Caki2 (cell line): ENCODE measurements around the gene MYH14. TPM values are rescaled to one million over a fixed set of nuclear protein-coding genes. Genes with fewer than 3 reads are reported as not detected.
"Not testable (repeated sequence)": the region's sequence is repeated elsewhere in the genome, so short reads cannot be mapped to it uniquely, and the experiment has no call there.

ENCODE experiments used
- DNase-seq: peaks from one replicate; pipeline ENCODE4 v3.0.0-alpha.2; 2015; ENCODE audit warnings: low read depth
- in situ Hi-C: cut with HindIII; loops from 2 replicates; pipeline ENCODE4 v1.10.0; 2016; ENCODE audit warnings: low sequenced_read_pairs, low pct_unique_long_range_greater_than_20kb, mixed read lengths
- total RNA-seq: library from RNA; depleted of rRNA; stranded (reverse); fragments of >200 nt; shearing (Covaris generic); gene quantifications from 2 replicates; pipeline ENCODE4 v1.2.3, GENCODE V29; 2014; ENCODE audit warnings: low replicate concordance

The MYH14 gene
- total RNA-seq, 1 experiment from 2014 or later, result 21.7 TPM

DNA sequence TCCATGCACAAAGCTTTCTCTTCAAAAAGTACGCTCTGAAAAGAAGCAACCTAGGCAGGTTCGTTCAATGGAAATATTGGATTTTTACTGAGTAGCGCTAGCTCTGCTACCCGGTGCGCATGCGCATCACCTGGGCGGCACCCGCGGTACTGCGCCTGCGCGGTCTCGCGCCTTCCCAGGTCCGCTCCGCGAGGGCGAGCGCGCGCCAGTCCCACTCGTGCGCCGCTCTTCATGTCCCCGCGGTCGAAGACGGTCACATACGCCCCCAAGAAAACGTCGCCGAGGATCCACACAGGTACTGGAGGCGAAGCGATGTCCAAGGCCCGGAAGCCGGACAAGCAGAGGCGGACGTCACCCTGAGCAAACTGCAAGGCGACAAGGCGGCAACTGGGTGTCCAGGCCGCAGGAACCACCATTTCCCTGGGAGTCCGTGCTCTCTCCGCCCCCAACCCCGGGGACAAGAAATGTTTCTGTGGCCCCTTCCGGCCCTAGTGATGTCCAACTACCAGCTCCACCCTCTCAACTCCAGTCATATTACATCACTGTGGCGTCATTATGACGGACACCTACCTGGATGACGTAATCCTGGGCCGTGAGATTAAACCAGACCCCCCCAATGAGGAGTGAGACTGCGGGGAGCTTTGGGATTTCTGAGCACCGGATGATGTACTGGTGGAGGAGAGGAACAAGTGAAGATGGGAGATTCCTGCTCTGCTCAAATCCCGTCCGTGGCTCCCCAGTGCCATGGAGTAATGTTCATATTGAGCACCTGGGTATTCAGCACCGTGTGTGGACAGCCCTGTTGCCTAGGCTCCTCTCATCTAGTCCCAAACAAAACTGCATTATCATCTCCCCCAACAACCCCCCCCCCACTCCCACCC, 130.6 kb downstream of the MYH14 start:
- peak; percentile 92 for DNase-seq
- in situ Hi-C loops, result no loop called here

DNA sequence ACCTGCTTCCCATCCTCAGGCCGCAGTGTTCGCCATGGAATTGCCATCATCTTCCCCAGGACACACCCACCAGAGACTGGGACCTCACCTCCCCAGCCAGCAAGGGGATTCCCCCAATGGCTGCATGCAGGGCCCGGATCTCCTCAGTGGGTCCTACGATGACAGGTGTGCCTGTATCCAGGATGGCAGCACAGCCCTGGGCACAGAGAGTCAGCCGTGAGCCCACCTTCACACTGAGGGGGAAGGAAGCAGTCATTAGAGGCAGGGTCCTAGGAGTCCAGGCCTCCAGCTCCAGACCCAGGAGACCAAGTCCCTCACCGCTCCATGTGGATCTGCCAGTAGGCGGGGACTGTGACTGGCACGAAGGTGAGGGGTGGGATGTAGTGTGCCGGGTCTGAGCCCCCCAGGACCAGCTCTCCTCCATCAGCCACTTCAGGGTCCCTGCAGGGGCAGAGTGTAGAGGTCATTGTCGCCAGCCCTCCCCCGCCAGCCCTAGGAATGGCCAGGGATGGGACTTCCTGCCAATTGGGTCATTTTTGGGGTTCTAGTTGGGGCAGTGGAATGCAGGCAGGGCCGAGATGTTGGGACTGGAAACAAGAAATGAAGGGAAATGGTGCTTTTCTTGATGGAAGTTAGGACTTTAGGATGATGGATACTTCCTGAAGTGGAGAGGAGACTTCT, 131.5 kb downstream of the MYH14 start:
- no peak for DNase-seq
- in situ Hi-C loops, result no loop called here

DNA sequence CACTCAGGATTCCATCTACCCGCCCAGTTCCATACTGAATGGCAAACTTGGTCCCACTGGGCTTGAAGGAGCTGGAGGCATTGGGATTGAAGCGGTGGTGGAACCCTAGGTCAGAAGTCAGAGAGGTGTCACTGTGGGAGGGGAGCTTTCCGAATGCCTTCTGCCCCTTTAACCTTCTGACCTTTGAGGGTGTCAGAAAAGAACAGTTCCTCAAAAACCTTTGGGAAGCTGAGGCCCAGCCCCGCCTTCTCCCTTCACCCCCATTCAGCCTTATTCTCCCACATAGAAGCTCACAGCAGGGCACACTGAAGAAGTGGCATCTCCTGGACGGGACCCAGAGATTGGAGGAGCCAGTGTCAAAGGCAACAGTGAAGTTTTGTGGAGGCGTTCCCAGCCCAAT, 133.6 kb downstream of the MYH14 start:
- in situ Hi-C loops, DNase-seq: not testable (repeated sequence)

DNA sequence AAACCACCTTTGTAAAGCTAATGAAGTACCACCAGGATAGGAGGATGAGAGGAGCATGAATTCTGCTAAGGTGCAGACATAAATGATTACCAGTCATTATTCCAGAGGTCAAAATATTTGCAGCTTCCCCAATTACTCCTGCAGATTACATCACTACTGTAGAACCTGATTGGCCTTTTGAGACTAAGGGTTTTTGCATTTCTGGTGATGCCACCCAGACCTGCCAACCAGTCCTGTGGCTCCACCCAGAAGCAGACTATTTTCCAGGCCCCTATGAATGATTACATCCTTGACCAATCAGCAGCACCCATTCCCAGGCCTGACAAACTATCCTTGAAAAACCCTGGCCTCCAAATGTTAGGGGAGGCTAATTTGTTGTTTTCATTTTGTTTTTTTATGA, 136.9 kb downstream of the MYH14 start:
- in situ Hi-C loops, result no loop called here

DNA sequence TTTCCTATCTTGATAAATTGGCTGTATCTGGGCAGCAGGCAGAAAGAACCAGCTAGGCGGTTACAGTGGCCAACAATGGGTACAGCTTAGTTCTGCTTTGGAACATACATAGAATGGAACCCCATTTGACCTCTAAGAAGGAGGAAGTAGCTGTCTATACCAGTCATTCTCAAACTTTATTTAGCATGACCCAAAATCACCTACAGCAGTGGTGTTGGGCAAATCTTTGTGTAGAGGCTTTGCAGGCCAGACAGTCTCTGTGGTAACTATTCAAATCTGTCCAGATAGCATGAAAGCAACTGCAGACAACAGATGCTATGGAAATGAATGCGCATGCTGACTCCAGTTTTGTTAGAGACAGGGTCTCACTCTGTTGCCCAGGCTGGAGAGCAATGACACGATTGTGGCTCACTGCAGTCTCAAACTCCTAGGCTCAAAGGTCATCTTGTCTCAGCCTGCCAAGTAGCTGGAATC, 137.7 kb downstream of the MYH14 start:
- no peak for DNase-seq
- in situ Hi-C loops, result no loop called here

More for the DNA sequence above, 136.9 kb downstream of the MYH14 start:
- no peak for DNase-seq

DNA sequence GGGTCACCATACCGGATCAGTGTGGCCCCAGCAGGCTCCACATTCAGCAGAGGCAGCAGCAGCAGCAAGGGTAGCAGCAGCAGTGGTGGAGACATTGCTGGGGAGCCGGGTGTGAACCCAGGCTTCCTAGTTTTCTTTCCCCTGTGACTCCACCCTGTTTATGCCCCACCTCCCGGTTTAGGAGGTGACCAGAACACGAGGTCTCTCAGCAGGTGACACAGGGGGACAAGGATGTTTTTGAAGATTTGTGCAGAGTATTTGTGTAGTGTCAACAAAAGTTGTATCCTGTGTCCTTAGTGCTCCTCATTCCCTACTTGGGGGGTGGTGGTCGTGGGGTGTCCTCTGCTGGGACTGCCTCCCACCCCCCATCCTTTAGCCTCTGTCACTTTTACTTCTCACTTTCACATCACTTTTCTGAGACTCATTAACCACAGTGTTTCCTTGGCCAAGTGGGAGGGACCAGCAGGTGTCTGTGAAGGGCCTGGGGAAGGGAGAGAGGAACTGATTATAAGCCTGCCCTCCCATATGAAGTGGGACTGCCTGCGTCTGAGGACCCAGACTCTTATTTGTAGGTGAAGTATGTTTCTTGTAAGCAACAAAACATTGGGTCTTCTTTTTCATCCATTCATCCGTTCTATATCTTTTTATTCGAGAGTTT, 141.4 kb downstream of the MYH14 start:
- in situ Hi-C loops, result no loop called here
- no peak for DNase-seq

DNA sequence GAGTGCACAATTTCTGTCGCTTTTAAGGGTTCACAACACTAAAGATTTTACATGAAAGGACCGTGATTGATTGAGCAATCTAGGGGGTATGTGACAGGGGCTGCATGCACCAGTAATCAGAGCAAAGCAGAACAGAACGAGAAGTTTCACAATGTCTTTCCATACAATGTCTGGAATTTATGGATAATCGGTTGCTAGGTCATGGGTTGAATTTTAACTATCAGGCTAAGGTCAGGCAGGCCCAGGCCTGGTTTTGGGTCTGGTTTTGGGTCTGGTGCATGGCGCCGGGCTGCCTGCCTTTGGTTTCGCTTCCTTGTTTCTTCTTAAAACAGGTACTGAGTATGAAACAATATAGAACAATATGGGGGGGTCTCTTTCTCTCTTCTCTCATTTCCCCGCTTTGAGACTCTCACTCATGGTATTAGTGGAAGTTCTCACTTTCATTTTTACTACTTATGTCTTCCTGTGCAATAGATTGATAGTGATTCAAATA, 143.7 kb downstream of the MYH14 start:
- in situ Hi-C loops, result not testable (repeated sequence)
- DNase-seq, result peak; percentile 21

DNA sequence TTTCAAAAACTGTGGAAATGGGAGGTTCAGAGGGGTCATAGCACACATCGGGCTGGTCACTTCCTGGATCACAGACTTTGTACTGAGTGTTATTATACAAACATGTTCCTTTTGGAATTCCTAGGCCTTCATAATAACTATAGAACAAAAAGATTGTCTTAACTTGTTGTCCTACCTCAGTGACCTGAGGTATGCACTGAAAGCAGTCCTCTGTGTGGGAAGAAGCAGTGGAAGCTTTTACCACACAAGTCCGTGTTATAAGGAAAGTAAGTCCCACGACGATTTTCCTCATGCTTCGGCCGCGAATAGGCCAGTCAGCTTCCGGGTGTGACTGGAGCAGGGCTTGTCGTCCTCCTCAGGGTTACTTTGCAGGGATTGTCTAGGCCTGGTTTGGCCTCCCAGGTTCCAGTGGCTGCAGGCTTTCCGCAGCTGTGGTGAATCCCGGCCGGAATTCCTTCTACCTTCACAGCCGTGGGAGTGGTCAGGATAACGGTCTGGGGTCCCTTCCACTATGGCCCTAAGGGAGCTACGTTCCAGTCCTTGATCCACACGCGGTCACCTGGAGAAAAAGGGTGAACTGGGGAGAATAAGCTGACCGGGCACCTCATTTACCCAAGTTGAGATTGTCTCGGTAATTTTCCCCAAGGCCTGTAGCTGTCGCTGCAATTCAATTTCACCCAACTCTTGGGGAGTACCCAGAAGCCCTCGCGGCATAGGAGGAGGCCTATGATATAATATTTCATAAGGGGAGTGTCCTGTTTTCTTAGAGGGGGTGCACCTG, 146.0 kb downstream of the MYH14 start:
- in situ Hi-C loops, result no loop called here

DNA sequence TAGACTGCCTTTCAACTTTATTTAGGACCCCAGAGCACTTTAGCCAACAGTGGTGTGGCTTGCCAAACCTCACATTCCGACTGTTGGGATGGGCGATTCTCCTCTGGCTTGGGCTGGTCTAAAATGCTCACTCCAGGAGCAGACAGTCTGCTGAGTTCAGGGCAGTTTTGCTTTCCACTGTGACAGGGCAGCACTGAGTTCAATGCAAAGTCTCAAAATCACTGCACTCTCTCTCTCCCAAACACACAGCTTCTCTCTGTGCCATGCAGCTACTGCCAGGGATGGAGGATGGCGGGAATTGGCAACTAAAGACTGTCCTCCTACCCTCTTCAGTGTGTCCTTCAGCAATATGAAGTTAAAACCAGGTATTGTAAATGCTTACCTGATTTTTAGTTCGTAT, 148.8 kb downstream of the MYH14 start:
- in situ Hi-C loops, result no loop called here

More for the DNA sequence above, 146.0 kb downstream of the MYH14 start:
- no peak for DNase-seq

DNA sequence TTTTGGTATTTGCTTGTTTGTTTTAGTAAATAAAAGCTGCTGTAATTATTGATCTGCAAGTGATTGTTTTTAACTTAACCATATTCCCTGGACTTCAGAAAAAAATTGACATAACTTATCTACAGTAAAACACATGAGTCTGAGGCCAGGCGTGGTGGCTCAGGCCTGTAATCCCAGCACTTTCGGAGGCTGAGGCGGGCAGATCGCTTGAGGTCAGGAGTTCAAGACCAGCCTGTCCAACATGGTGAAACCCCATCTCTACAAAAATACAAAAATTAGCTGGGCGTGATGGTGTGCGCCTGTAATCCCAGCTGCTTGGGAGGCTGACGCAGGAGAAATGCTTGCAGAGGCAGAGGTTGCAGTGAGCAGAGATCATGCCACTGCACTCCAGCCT, 150.1 kb downstream of the MYH14 start:
- in situ Hi-C loops, result not testable (repeated sequence)

More for the DNA sequence above, 148.8 kb downstream of the MYH14 start:
- no peak for DNase-seq

DNA sequence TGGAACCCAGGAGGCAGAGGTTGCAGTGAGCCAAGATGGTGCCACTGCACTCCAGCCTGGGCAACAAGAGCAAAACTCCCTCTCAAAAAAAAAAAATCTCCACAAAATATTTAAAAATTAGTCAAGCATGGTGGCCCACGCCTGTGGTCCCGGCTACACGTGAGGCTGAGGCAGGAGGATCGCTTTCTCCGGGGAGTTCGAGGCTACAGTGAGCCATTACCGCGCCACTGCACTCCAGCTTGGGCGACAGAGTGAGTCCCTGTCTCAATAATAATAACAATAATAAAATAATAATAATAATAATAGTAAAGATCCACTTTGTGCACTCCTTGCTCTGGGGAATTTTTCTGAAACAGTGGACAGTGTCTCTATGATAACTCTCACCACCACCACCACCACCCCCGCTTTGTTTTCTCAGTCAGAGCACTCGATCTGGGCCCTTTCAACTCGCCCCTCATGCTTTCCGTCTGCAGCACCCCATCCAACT, 153.3 kb downstream of the MYH14 start:
- DNase-seq, result no peak
- in situ Hi-C loops, result no loop called here

More for the DNA sequence above, 150.1 kb downstream of the MYH14 start:
- DNase-seq, result not testable (repeated sequence)

DNA sequence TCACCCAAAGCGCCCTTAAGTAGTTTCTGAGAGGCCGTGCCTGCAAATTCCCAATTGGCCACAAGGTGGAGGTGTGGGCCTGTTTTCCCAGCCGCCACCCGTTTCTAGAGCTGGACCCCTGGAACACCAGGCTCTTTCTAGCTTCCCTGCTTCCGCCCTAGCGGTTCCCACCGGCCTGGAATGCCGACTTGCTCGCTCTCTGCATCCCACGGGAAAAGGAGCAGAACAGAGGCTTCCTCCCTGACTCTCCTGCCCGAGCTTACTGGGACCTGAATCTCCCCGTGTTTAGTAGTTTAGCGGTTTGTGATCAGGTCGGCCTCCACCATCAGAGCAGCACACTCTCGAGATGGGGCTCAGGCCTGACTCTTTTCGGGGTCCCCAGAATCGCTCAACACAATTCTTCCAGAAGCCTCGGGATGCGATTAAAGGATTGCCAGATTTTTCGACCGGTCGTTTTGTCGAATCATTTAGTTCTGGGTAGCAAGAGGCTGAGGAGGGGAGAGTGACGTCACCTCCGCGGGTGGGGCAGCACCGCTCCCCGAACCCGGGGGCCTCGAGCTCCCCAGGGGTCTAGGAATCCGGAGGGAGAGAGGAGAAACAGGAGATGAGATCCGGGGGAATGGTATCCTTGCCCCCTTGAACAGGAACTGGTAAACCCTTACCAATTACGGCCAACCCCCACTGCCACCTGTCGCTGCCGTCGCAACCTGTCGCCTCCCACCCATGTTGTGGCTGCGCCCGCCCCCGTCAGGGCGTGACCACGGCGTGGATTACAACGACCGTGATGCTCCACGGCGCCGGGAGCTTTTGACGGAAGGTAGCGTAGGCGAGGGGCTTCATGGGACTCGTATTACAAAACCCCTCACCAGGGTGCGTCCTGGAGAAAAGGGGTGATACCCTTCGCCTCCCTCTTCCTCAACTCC, 154.0 kb downstream of the MYH14 start:
- in situ Hi-C loops, result no loop called here
- DNase-seq, result peak; percentile 63

DNA sequence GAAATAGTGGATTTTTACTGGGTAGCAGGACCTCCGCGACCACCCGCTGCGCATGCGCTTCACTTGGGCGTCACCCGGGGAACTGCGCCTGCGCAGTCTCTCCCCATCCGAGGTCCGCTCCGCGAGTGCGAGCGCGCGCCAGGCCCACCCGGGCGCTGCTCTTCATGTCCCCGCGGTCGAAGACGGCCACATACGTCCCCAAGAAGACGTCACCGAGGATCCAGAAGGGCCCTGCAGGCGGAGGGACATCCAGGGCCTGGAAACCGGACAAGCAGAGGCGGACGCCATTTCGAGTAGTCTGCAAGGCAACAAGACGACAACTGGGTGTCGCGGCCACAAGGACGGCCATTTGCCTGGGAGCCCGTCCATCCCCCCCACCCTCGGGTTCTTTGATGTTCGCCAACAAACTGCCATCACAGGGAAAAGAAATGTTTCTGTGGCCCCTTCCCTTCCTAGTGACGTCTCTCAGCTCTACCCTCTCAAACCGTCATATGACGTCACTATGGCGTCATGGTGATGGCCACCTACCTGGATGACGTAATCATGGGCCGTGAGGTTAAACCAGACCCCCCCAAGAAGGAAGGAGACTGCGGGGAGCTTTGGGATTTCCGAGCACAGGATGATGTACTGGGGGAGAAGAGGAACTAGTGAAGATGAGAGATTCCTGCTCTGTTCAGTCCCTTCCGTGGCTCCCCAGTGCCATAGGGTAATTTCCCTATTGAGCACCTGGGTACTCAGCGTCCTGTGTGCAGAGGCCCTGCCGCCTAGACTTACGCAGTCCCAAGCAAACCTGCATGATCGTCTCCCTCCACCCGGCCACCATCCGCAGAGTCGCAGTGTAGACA, 155.3 kb downstream of the MYH14 start:
- DNase-seq, result no peak
- in situ Hi-C loops, result no loop called here

DNA sequence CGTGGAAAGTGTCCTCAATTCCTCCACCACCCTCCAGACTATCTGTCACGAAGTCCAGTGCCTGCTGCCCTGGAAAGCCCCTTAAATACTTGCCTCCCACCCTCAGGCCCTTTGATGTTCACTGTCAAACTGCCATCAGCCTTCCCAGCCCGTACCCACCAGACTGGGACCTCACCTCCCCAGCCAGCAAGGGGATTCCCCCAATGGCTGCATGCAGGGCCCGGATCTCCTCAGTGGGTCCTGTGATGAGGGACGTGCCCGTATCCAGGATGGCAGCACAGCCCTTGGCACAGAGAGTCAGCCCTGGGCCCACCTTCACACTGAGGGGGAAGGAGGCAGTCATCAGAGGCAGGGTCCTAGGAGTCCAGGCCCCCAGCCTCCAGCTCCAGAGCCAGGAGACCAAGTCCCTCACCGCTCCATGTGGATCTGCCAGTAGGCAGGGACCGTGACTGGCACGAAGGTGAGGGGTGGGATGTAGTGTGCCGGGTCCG, 156.0 kb downstream of the MYH14 start:
- DNase-seq, result no peak
- in situ Hi-C loops, result no loop called here
